Activated naive CD4-positive, alpha-beta T cell treated with anti-CD3 and anti-CD28 coated beads, Interleukin-2, amount 10 ng/mL, durations not matched to agents 7 days and 5 days (primary cell): Measurements from ENCODE around the gene POP4.

Experiments used
- CTCF ChIA-PET: fragments of 350-600 bp; sonication (Branson Sonifier 250); formaldehyde crosslinking; loops from one replicate; lab custom pipeline; 2021; ENCODE audit warnings: antibody characterized with exemption; lab: Charles Lee
- DNase-seq: peaks from one replicate; pipeline ENCODE4 v3.0.0-alpha.2; 2020
- H3K27ac Mint-ChIP-seq: one replicate; pipeline ENCODE4 v1.8.0; 2021; ENCODE audit warnings: mild to moderate bottlenecking, moderate library complexity, mixed read lengths
- H3K27me3 Mint-ChIP-seq: one replicate; pipeline ENCODE4 v1.8.0; 2021; ENCODE audit warnings: mild to moderate bottlenecking, mixed read lengths
- H3K36me3 Mint-ChIP-seq: one replicate; pipeline ENCODE4 v1.8.0; 2021; ENCODE audit warnings: mixed read lengths
- H3K4me1 Mint-ChIP-seq: one replicate; pipeline ENCODE4 v1.8.0; 2021; ENCODE audit warnings: mixed read lengths
- H3K4me3 Mint-ChIP-seq: one replicate; pipeline ENCODE4 v1.8.0; 2021; ENCODE audit warnings: mild to moderate bottlenecking, moderate library complexity, mixed read lengths
- H3K9me3 Mint-ChIP-seq: one replicate; pipeline ENCODE4 v1.8.0; 2021; ENCODE audit warnings: mixed read lengths

The POP4 gene

DNA sequence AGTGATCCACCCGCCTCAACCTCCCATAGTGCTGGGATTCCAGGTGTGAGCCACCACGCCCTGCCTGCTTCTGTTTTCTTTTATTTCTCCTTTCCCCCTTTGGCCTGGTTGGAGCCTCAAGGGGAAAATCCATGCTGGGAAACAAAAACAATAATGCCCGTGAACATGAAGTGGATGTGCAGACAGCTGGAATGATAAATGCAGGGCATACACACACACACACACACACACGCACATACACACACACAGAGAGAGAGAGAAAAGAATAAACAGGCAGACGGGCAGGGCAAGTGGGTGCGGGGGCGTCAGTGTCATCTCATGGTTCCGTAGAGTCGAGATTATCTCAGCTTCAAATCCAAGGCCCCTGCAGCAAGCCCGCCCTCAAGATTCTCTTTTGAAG lies 54.8 kb downstream of the POP4 start:
- no peak for DNase-seq
- peaks cover 28% of the 10 kb centered on the region for H3K4me1 Mint-ChIP-seq
- H3K27me3 Mint-ChIP-seq, result peaks cover 15% of the 10 kb centered on the region

DNA sequence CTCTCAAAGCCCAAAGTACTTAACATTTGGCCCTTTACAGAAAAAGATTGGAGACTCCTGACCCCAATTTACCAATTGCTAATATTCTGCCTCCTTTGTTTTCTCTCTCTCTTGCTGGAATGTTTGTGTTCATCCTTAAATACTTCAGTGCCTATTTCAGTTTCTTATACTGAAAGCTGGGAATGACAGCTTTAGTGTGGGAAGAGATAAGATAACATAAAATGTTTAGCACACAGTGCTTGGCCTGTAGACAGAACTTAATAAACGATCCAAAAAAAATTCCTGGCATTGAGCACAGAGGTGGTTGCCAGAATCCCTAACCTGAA lies 56.2 kb downstream of the POP4 start:
- no peak for DNase-seq
- Mint-ChIP-seq H3K4me1 (peaks cover 33% of the 10 kb centered on the region), H3K27ac (no peak overlapping the region), H3K4me3 (no peak overlapping the region), H3K36me3 (peaks cover 13% of the 10 kb centered on the region), H3K27me3 (peaks cover 12% of the 10 kb centered on the region), H3K9me3 (no peaks in the 10 kb centered on the region)
- CTCF ChIA-PET, result interaction anchor here (1.8 to 3.4 kb wide), 4 partner anchors 9 to 54 kb away, joined by 5 to 16 read pairs (median 9); no protein-coding TSS in a partner anchor

More for the DNA sequence above, 54.8 kb downstream of the POP4 start:
- H3K27ac Mint-ChIP-seq, result no peak overlapping the region
- no peaks in the 10 kb centered on the region for H3K9me3 Mint-ChIP-seq
- CTCF ChIA-PET, result interaction anchor here (0.9 to 3.4 kb wide), 3 partner anchors 34 to 51 kb away, joined by 3 to 16 read pairs (median 3); no protein-coding TSS in a partner anchor
- H3K36me3 Mint-ChIP-seq, result peaks cover under 1% of the 10 kb centered on the region
- H3K4me3 Mint-ChIP-seq, result no peak overlapping the region

GRCh38 chr19:29662604-29663404 lies 56.7 kb downstream of the POP4 start:
- H3K27me3 Mint-ChIP-seq, result peaks cover 12% of the 10 kb centered on the region
- CTCF ChIA-PET, result interaction anchor here (1.8 to 3.4 kb wide), 4 partner anchors 9 to 54 kb away, joined by 5 to 16 read pairs (median 9); no protein-coding TSS in a partner anchor
- H3K4me1 Mint-ChIP-seq, result peaks cover 38% of the 10 kb centered on the region
- no peak overlapping the region for H3K4me3 Mint-ChIP-seq
- H3K9me3 Mint-ChIP-seq, result no peaks in the 10 kb centered on the region
- H3K27ac Mint-ChIP-seq, result no peak overlapping the region
- H3K36me3 Mint-ChIP-seq, result peaks cover 16% of the 10 kb centered on the region
- DNase-seq, result no peak

DNA sequence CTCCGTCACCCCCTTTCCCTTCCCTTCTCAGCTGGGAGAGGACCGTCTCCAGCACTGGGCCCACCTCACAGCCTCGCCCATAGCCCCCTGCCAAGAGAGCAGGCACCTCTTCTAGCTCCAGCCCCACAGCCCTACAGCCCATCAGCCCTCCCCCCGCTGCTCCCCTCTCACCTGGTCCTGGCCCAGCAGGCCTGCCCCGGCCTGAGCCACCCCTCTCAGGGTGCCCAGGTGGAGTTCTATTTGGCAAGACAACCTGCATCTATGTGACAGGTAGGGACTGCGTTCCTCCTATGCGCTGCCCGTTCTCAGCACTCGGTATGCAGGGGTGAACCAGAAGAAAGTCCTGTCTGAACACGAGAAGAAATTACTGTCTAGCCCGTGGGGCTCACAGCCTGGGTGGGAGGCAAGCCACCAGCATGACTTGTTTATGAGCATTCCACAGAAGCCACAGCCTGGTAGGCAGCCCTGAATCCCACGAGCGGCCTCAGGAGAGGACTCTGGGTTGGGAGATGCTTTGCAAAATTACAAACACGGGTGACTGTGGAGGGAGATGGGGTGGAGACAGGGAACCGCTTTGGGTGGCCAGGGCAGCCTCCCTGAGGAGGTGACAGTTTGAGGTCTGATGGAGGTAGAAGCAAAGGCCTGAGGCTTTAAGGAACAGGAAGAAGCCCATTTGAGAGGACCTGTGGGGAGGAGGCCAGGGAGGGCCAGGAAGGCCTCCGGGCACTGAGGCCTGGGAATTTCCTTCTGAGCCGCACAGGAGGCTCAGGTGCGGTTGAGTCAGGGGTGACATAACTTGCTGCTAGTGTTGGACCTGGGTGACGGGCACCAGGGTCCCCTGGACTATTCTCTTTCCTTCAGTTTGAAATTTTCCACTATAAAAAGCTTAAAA lies 58.0 kb downstream of the POP4 start:
- peaks cover 51% of the 10 kb centered on the region for H3K4me1 Mint-ChIP-seq
- no peaks in the 10 kb centered on the region for H3K9me3 Mint-ChIP-seq
- CTCF ChIA-PET, result interaction anchor here (1.9 to 5.6 kb wide), 3 partner anchors 9 to 54 kb away, joined by 6 to 48 read pairs (median 16); partner anchors contain the start of gene C19orf12
- peaks cover 12% of the 10 kb centered on the region for H3K27me3 Mint-ChIP-seq
- DNase-seq, result no peak
- peaks cover 21% of the 10 kb centered on the region for H3K36me3 Mint-ChIP-seq
- H3K27ac Mint-ChIP-seq, result no peak overlapping the region
- peak overlapping the region; percentile 70 for H3K4me3 Mint-ChIP-seq

DNA sequence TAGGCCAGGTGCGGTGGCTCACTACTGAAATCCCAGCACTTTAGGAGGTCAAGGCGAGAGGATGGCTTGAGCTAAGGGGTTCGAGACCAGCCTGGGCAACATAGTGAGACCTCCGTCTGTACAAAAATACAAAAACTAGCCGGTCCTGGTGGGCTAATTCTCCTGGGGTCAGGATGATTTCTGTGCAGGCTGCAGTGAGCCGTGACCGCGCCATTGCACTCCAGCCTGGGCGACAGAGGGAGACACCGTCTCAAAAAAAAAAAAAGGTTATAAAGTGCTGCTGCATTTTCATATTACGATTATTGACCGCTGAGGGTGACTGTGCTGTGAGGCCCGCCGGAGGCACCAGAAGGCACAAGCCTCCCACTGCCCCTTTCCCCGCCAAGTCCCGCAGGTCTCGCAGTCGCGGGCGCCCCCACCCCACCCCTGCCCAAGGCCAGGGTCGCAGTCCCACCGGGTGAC lies 58.7 kb downstream of the POP4 start:
- H3K4me1 Mint-ChIP-seq, result peaks cover 58% of the 10 kb centered on the region
- no peaks in the 10 kb centered on the region for H3K9me3 Mint-ChIP-seq
- no peak for DNase-seq
- CTCF ChIA-PET, result interaction anchor here (0.7 to 5.6 kb wide), 11 partner anchors 8 to 59 kb away, joined by 3 to 58 read pairs (median 7); partner anchors contain the start of genes C19orf12 and POP4
- peaks cover 12% of the 10 kb centered on the region for H3K27me3 Mint-ChIP-seq
- peak overlapping the region; percentile 70 for H3K4me3 Mint-ChIP-seq
- peak overlapping the region; percentile 65 for H3K27ac Mint-ChIP-seq
- H3K36me3 Mint-ChIP-seq, result peaks cover 25% of the 10 kb centered on the region

DNA sequence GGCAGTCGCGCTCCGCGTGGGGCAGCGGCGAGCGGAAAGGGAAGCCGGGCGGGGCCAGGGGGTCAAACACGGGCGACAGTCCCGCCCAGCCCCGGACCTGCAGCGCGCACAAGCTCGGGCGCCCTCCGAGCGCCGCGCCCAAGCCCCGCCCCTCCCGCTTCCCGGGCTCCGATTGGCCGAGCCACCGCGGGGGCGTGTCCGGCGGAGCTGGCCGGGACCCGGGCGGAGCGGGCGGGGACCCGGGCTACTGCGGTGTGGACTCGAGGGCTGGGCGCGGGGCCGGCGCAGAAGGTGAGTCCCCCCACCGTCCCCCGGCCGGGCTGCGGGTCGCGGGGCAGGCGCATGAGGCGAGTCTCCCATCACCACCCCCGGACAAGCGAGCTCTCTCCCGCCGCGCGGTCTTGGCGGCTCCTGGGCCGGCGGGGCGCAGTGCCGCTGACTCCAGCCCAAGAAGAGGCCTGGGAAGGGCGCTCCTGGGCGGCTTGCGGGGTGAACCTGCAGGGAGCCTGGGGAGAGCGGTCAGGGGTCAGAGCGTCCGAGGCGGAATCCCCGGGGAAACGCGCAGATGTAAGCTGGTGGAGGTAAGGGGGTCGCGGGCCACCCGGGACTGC lies 59.2 kb downstream of the POP4 start, which contains the start of gene PLEKHF1:
Gene PLEKHF1 (plus strand): TSS at position 247 of the 611 bp plus-strand sequence. CDS start 8,379 bp downstream, outside the sequence.
- Mint-ChIP-seq H3K36me3 (peaks cover 30% of the 10 kb centered on the region), H3K27ac (peak within 1 kb of the TSS; percentile 95), H3K27me3 (peaks cover 12% of the 10 kb centered on the region), H3K4me1 (peaks cover 63% of the 10 kb centered on the region), H3K4me3 (peak within 1 kb of the TSS; percentile 92), H3K9me3 (no peaks in the 10 kb centered on the region)
- CTCF ChIA-PET, result interaction anchor here (0.7 to 5.6 kb wide), 11 partner anchors 8 to 59 kb away, joined by 3 to 58 read pairs (median 7); partner anchors contain the start of genes C19orf12 and POP4
- DNase-seq, result peak; percentile 91

DNA sequence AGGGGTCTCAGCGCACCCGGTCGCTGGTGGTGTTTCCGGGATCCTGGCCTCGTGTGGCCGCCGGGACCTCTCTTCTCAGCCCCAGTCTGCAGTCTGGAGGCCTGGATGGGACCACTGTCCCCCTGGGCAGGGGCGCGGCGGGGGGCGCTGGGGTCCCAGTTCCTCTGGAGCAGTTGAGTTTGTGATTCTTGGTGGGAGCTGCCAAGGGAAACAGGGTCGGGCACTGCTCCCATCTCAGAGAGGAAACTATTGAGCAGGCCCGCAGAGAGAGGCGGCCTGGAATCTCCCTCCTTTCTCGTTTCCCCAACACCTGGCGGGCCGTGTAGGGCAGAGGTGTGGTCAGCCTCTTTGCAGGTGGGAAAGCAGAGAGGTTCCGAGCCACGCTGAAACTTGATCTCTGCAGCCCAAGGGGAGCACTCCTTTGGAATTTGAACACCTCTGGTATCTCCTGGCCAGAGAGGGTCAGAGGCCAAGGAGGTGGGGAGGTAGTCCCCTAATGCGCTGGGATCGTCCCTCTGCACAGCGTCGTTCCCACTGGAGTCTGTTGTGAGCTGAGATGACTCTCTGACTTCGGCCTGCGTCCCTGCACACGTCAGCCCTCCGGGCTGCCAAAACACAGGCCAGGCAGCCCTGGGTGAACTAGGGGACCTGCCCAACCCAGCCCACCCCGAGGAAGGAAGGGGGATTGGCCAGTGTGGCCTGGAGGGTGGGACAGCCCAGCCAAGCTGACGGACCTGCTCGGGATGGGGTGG lies 59.9 kb downstream of the POP4 start:
- Mint-ChIP-seq H3K4me3 (peak overlapping the region; percentile 92), H3K36me3 (peaks cover 36% of the 10 kb centered on the region), H3K27ac (peak overlapping the region; percentile 95), H3K9me3 (no peaks in the 10 kb centered on the region), H3K27me3 (peaks cover 10% of the 10 kb centered on the region), H3K4me1 (peaks cover 66% of the 10 kb centered on the region)
- CTCF ChIA-PET, result interaction anchor here (0.7 to 5.6 kb wide), 12 partner anchors 7 to 60 kb away, joined by 3 to 58 read pairs (median 6); partner anchors contain the start of genes C19orf12 and POP4
- DNase-seq, result no peak
